Adrenal gland (tissue), 12 donors: Measurements from ENCODE around the gene MTF1. TPM values are rescaled to one million over a fixed set of nuclear protein-coding genes. Genes with fewer than 3 reads are reported as not detected.

Experiments used
- DNase-seq, 7 donors: peaks; one replicate each; pipeline ENCODE4 v3.0.0-alpha.2; 2019 to 2020
- H3K27ac ChIP-seq, 5 donors: fragments of 200-600 bp; sonication (generic) in 4 of 5; 1 replicate in 3 of 5; 2 replicates in 2 of 5; pipeline versions ENCODE4 v1.5.1 to v1.8.0; 2016 to 2020; ENCODE audit warnings: mild to moderate bottlenecking in 1 of 5
- H3K27me3 ChIP-seq: fragments of 200-600 bp; 2 replicates; pipeline ENCODE4 v1.8.0; 2021
- H3K36me3 ChIP-seq, 2 donors: fragments of 200-600 bp; replicated peaks in 1 of 2; 1 replicate in 1 of 2; 2 replicates in 1 of 2; pipeline versions ENCODE4 v1.5.1 to v1.8.0; 2018 to 2022
- H3K4me1 ChIP-seq, 2 donors: fragments of 200-600 bp; replicated peaks in 1 of 2; 1 replicate in 1 of 2; 2 replicates in 1 of 2; pipeline versions ENCODE4 v1.5.1 to v1.8.0; 2018 to 2021
- H3K4me3 ChIP-seq, 4 donors: fragments of 200-600 bp; sonication (generic) in 3 of 4; one replicate each; pipeline ENCODE4 v1.5.1; 2016 to 2018
- H3K9me3 ChIP-seq, 3 donors: fragments of 200-600 bp; sonication (generic) in 1 of 3; replicated peaks in 1 of 3; 1 replicate in 2 of 3; 2 replicates in 1 of 3; pipeline versions ENCODE4 v1.5.1 to v1.8.0; 2016 to 2021
- CTCF ChIP-seq, 6 experiments: fragments of 450-650 bp in 4 of 6; fragments of 200-600 bp in 2 of 6; sonication (generic) in 1 of 6; IDR thresholded peaks; 1 replicate in 5 of 6; 2 replicates in 1 of 6; pipeline versions ENCODE4 v1.5.1 to v1.8.0; 2016 to 2021; ENCODE audit warnings: antibody characterized with exemption in 6 of 6, mild to moderate bottlenecking in 2 of 6, moderate library complexity in 1 of 6
- POLR2A ChIP-seq, 2 donors: fragments of 450-650 bp; IDR thresholded peaks; one replicate each; pipeline ENCODE4 v1.6.1; 2017; ENCODE audit warnings: antibody characterized with exemption in 2 of 2, mild to moderate bottlenecking in 2 of 2, moderate library complexity in 1 of 2
- WGBS, 4 donors: extraction: QIAGEN DNeasy Blood & Tissue Kit in 2 of 4; methylation state at CpG; one replicate each; pipeline versions ENCODE4 v1.1.5 to v1.1.7; 2013 to 2017; 5-methylcytosine and 5-hydroxymethylcytosine counted together
- intact Hi-C, 2 donors: fragments of 100-400 bp; cut with DNase I; formaldehyde crosslinking; loops; one replicate each; pipeline versions ENCODE4 v1.14.1 to v1.15.0; 2022 to 2023
- polyA plus RNA-seq, 3 donors: library from polyadenylated mRNA; stranded (reverse); fragments of 200-250 nt in 2 of 3; fragments of 350-450 nt in 1 of 3; fragmentation: Illumina TruSeq in 1 of 3; extraction: RNeasy Lipid Tissue Mini Kit (QIAGEN cat#74804) in 1 of 3; gene quantifications; one replicate each; pipeline ENCODE4 v1.2.3, GENCODE V29; 2013 to 2014
- total RNA-seq, 9 donors: library from RNA; depleted of rRNA in 4 of 9; stranded (reverse); fragments of >200 nt in 4 of 9; fragments of 120-200 nt in 1 of 9; fragmentation: NEBNext Ultra II Directional in 1 of 9; extraction: Animal tissue kit (Norgen Biotek cat#: 25700) in 1 of 9; gene quantifications; one replicate each; pipeline versions ENCODE4 v1.1.0 to v1.2.4, GENCODE V29; 2013 to 2023
- donor health status: healthy with polysubstance abuse.
- donor health status: Bipolar disorder and iron deficiency.
- donor health status: DM: yes; HTN: yes; CAD: no.
- donor health status: DM: no; HTN: no; CAD: no.
- donor health status: DM: no; HTN: no; CAD: no.
- donor health status: DM: yes; HTN: yes; CAD: no.

Gene MTF1
- total and polyA plus RNA-seq, 12 donors = 1.4 to 28.0 (median 5.7) TPM

- WGBS, 4 donors = 0 to 31% (median 30%) methylated on average over 2 of the region's 2 CpGs
- peaks cover 41% of the 10 kb centered on the region for H3K27me3 ChIP-seq
Observed at GRCh38 chr1:37767488-37767887, 91.9 kb downstream of the MTF1 start.

GRCh38 chr1:37765916-37766664, 93.3 kb downstream of the MTF1 start:
- H3K27ac ChIP-seq = no peak overlapping the region
- DNase-seq = no peak
- H3K4me1 ChIP-seq = no peaks in the 10 kb centered on the region
- peaks cover 53% of the 10 kb centered on the region for H3K27me3 ChIP-seq
- H3K4me3 ChIP-seq = no peak overlapping the region
- no peak for TF ChIP-seq CTCF (IDR thresholded peaks at IDR 0.05)
- TF ChIP-seq POLR2A (IDR thresholded peaks at IDR 0.05) = no peak
- intact Hi-C loops = no loop called here
- WGBS, 4 donors = 2 to 11% (median 5%) methylated on average over 4 to 27 of the region's 27 CpGs
- no peaks in the 10 kb centered on the region for H3K9me3 ChIP-seq
- H3K36me3 ChIP-seq = no peaks in the 10 kb centered on the region

More at GRCh38 chr1:37767488-37767887, 91.9 kb downstream of the MTF1 start:
- intact Hi-C loops = no loop called here
- H3K36me3 ChIP-seq = no peaks in the 10 kb centered on the region
- H3K4me1 ChIP-seq = no peaks in the 10 kb centered on the region
- no peak for TF ChIP-seq CTCF (IDR thresholded peaks at IDR 0.05)
- TF ChIP-seq POLR2A (IDR thresholded peaks at IDR 0.05) = no peak
- DNase-seq = no peak
- H3K9me3 ChIP-seq = no peaks in the 10 kb centered on the region
- no peak overlapping the region for H3K27ac ChIP-seq
- no peak overlapping the region for H3K4me3 ChIP-seq

- Histone ChIP-seq H3K36me3 (no peaks in the 10 kb centered on the region), H3K27me3 (peaks cover 53% of the 10 kb centered on the region), H3K4me3 (no peak within 1 kb of the TSS), H3K27ac (no peak within 1 kb of the TSS), H3K4me1 (no peaks in the 10 kb centered on the region), H3K9me3 (no peaks in the 10 kb centered on the region)
- 3 to 10% (median 6%) methylated on average over 9 to 33 of the region's 33 CpGs for WGBS, 4 donors
- no peak for TF ChIP-seq POLR2A (IDR thresholded peaks at IDR 0.05)
- no peak for TF ChIP-seq CTCF (IDR thresholded peaks at IDR 0.05)
- no peak for DNase-seq
- intact Hi-C loops = no loop called here
Observed at GRCh38 chr1:37764888-37765441, 94.4 kb downstream of the MTF1 start, which contains the start of gene EPHA10. TSS of gene EPHA10 (minus strand) at chr1:37765120. CDS start at chr1:37765066, 54 bp downstream.

DNA sequence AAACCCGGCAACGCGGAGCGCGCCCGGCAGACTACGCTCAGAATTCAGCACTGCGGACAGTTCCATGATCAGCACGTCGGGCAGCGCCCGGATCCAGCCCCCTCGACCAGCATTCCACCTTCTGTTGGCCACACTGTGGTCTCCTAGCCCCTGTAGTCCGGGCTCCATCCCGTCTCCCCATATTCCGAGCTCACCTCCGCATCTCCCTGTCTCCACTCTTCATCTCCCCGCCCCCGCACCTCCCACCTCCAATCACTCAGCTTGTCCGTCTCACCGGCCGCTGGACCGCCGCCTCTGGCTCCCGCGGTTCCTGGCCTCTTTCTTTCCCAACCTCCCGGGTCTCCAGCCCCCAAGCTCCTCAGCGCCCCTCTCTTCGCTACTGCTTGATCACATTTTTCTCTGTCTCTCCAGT, 95.0 kb downstream of the MTF1 start:
- Histone ChIP-seq H3K4me1 (no peaks in the 10 kb centered on the region), H3K27ac (no peak overlapping the region), H3K27me3 (peaks cover 53% of the 10 kb centered on the region), H3K9me3 (no peaks in the 10 kb centered on the region), H3K4me3 (no peak overlapping the region), H3K36me3 (no peaks in the 10 kb centered on the region)
- intact Hi-C loops = no loop called here
- WGBS, 4 donors = 4 to 9% (median 8%) methylated on average over 17 to 29 of the region's 29 CpGs
- no peak for TF ChIP-seq CTCF (IDR thresholded peaks at IDR 0.05)
- no peak for TF ChIP-seq POLR2A (IDR thresholded peaks at IDR 0.05)
- peak in 6 of 7 donors; percentile 34 to 59 (median 44) for DNase-seq
